Hematopoietic multipotent progenitor cell treated with erythropoietin and hydrocortisone succinate and interleukin-3 and kit ligand, for 8 days (in vitro differentiated cells): ENCODE results near the gene TNS3.
"Not testable (repeated sequence)": the region's sequence is repeated elsewhere in the genome, so short reads cannot be mapped to it uniquely, and the experiment has no call there.

Source experiments
- DNase-seq: peaks from one replicate; pipeline ENCODE4 v3.0.0-alpha.2; 2015

The TNS3 gene

GRCh38 chr7:47559306-47560220 is 22.3 kb downstream of the TNS3 start:
- DNase-seq = no peak

- no peak for DNase-seq
Measured at GRCh38 chr7:47557694-47558670, 23.9 kb downstream of the TNS3 start.

- DNase-seq = no peak
Measured at GRCh38 chr7:47557317-47557693, 24.6 kb downstream of the TNS3 start.

GRCh38 chr7:47556511-47557180 is 25.3 kb downstream of the TNS3 start:
- no peak for DNase-seq

GRCh38 chr7:47553309-47553708 is 28.6 kb downstream of the TNS3 start:
- no peak for DNase-seq

- DNase-seq = no peak
Measured at GRCh38 chr7:47552621-47553020, 29.3 kb downstream of the TNS3 start.

- no peak for DNase-seq
Measured at GRCh38 chr7:47551668-47552440, 30.1 kb downstream of the TNS3 start.

GRCh38 chr7:47550788-47551470 is 31.0 kb downstream of the TNS3 start:
- no peak for DNase-seq

- DNase-seq = no peak
Measured at GRCh38 chr7:47549916-47550315, 32.0 kb downstream of the TNS3 start.

GRCh38 chr7:47549397-47549796 is 32.5 kb downstream of the TNS3 start:
- no peak for DNase-seq

GRCh38 chr7:47548546-47548945 is 33.4 kb downstream of the TNS3 start:
- no peak for DNase-seq

GRCh38 chr7:47546733-47547494 is 35.0 kb downstream of the TNS3 start:
- peak; percentile 72 for DNase-seq

GRCh38 chr7:47546171-47546570 is 35.7 kb downstream of the TNS3 start:
- no peak for DNase-seq

- no peak for DNase-seq
Measured at GRCh38 chr7:47544416-47544815, 37.5 kb downstream of the TNS3 start.

- DNase-seq = no peak
Measured at GRCh38 chr7:47543714-47544113, 38.2 kb downstream of the TNS3 start.

- no peak for DNase-seq
Measured at GRCh38 chr7:47543056-47543455, 38.9 kb downstream of the TNS3 start.

GRCh38 chr7:47542051-47542450 is 39.9 kb downstream of the TNS3 start:
- DNase-seq = no peak

GRCh38 chr7:47541485-47541884 is 40.4 kb downstream of the TNS3 start:
- not testable (repeated sequence) for DNase-seq

- no peak for DNase-seq
Measured at GRCh38 chr7:47540387-47541350, 41.2 kb downstream of the TNS3 start.

GRCh38 chr7:47540053-47540386 is 41.9 kb downstream of the TNS3 start:
- no peak for DNase-seq
